Neural cell (in vitro differentiated cells): ENCODE data around the gene COL1A1.

Experiments
- CTCF ChIP-seq: fragments of 450-650 bp; IDR thresholded peaks from 2 replicates; pipeline ENCODE4 v1.5.1; 2014; ENCODE audit warnings: antibody characterized with exemption, mild to moderate bottlenecking, moderate library complexity; ENCODE audit not compliant: poor library complexity, severe bottlenecking
- EP300 ChIP-seq: fragments of 450-650 bp; conservative IDR thresholded peaks from 2 replicates; pipeline ENCODE4 v1.6.1; 2014; ENCODE audit warnings: antibody characterized with exemption, mild to moderate bottlenecking, moderate library complexity; ENCODE audit not compliant: poor library complexity, severe bottlenecking
- RAD21 ChIP-seq: fragments of 450-650 bp; conservative IDR thresholded peaks from 2 replicates; pipeline ENCODE4 v1.6.1; 2014; ENCODE audit warnings: antibody characterized with exemption, mild to moderate bottlenecking, moderate library complexity

- TF ChIP-seq CTCF = no peak
- no peak for TF ChIP-seq RAD21
- no peak for TF ChIP-seq EP300
These were observed 13.5 kb downstream of the COL1A1 start for GRCh38 chr17:50187751-50188530.
